HAP-1 (cell line): ENCODE measurements around the gene ERGIC3.

Experiments
- DNase-seq, 2 experiments: peaks; one replicate each; pipeline ENCODE4 v3.0.0-alpha.2; 2016 to 2020; ENCODE audit warnings: low spot score in 2 of 2
- H3K27me3 ChIP-seq: fragments of 250-450 bp; sonication (Bioruptor Pico); 2 replicates; pipeline ENCODE4 v1.5.1; 2020; ENCODE audit warnings: low read depth, mild to moderate bottlenecking, moderate library complexity
- H3K36me3 ChIP-seq: fragments of 250-450 bp; sonication (Bioruptor Pico); replicated peaks from 2 replicates; pipeline ENCODE4 v1.5.1; 2020; ENCODE audit warnings: mild to moderate bottlenecking
- H3K4me1 ChIP-seq: fragments of 250-450 bp; sonication (Bioruptor Pico); 2 replicates; pipeline ENCODE4 v1.5.1; 2020; ENCODE audit warnings: mild to moderate bottlenecking
- H3K4me3 ChIP-seq: fragments of 250-450 bp; sonication (Bioruptor Pico); 2 replicates; pipeline ENCODE4 v1.5.1; 2020; ENCODE audit warnings: mild to moderate bottlenecking, moderate library complexity
- H3K9me3 ChIP-seq: fragments of 250-450 bp; sonication (Bioruptor Pico); 2 replicates; pipeline ENCODE4 v1.5.1; 2020; ENCODE audit warnings: mild to moderate bottlenecking, moderate library complexity
- in situ Hi-C: fragments of 300-500 bp; cut with MboI; formaldehyde crosslinking; loops from 3 replicates; pipeline ENCODE4 v1.14.3; 2020; ENCODE audit warnings: low sequenced_read_pairs, inconsistent platforms, mixed read lengths

The ERGIC3 gene

GRCh38 chr20:35600176-35600992 lies 58.5 kb downstream of the ERGIC3 start:
- no peaks in the 10 kb centered on the region for H3K36me3 ChIP-seq
- in situ Hi-C loops, result no loop called here

GRCh38 chr20:35600993-35601973 lies 59.4 kb downstream of the ERGIC3 start:
- Histone ChIP-seq H3K27me3 (no peaks in the 10 kb centered on the region), H3K4me1 (peaks cover 9% of the 10 kb centered on the region), H3K9me3 (no peaks in the 10 kb centered on the region), H3K36me3 (no peaks in the 10 kb centered on the region), H3K4me3 (no peak overlapping the region)
- DNase-seq, result peak; percentile 51 to 71
- in situ Hi-C loops, result no loop called here

More at GRCh38 chr20:35600176-35600992, 58.5 kb downstream of the ERGIC3 start:
- Histone ChIP-seq H3K9me3 (no peaks in the 10 kb centered on the region), H3K4me3 (no peak overlapping the region), H3K4me1 (peaks cover 9% of the 10 kb centered on the region), H3K27me3 (no peaks in the 10 kb centered on the region)
- no peak for DNase-seq

GRCh38 chr20:35601990-35602389 lies 60.1 kb downstream of the ERGIC3 start:
- Histone ChIP-seq H3K4me3 (no peak overlapping the region), H3K27me3 (no peaks in the 10 kb centered on the region), H3K36me3 (no peaks in the 10 kb centered on the region), H3K9me3 (no peaks in the 10 kb centered on the region), H3K4me1 (peaks cover 9% of the 10 kb centered on the region)
- no peak for DNase-seq
- in situ Hi-C loops, result no loop called here

GRCh38 chr20:35602851-35603495 lies 61.1 kb downstream of the ERGIC3 start:
- Histone ChIP-seq H3K27me3 (no peaks in the 10 kb centered on the region), H3K4me3 (no peak overlapping the region), H3K36me3 (no peaks in the 10 kb centered on the region), H3K9me3 (no peaks in the 10 kb centered on the region), H3K4me1 (peaks cover 3% of the 10 kb centered on the region; the same call in 1 of the 2 replicates)
- in situ Hi-C loops, result no loop called here
- DNase-seq, result no peak

GRCh38 chr20:35603695-35604448 lies 62.0 kb downstream of the ERGIC3 start:
- no peak for DNase-seq
- no peaks in the 10 kb centered on the region for H3K36me3 ChIP-seq
- H3K4me3 ChIP-seq, result no peak overlapping the region
- in situ Hi-C loops, result no loop called here
- peaks cover 3% of the 10 kb centered on the region; the same call in 1 of the 2 replicates for H3K4me1 ChIP-seq
- no peaks in the 10 kb centered on the region for H3K9me3 ChIP-seq
- no peaks in the 10 kb centered on the region for H3K27me3 ChIP-seq

- Histone ChIP-seq H3K9me3 (no peaks in the 10 kb centered on the region), H3K4me1 (peaks cover 3% of the 10 kb centered on the region; the same call in 1 of the 2 replicates), H3K4me3 (no peak overlapping the region), H3K36me3 (no peaks in the 10 kb centered on the region), H3K27me3 (no peaks in the 10 kb centered on the region)
- in situ Hi-C loops, result no loop called here
- peak in 1 of 2 experiments; percentile 44 for DNase-seq
These were observed 62.5 kb downstream of the ERGIC3 start for GRCh38 chr20:35604449-35604747.

GRCh38 chr20:35606127-35606526 lies 64.2 kb downstream of the ERGIC3 start:
- Histone ChIP-seq H3K4me1 (peaks cover 3% of the 10 kb centered on the region; the same call in 1 of the 2 replicates), H3K27me3 (no peaks in the 10 kb centered on the region), H3K36me3 (no peaks in the 10 kb centered on the region), H3K4me3 (no peak overlapping the region), H3K9me3 (no peaks in the 10 kb centered on the region)
- no peak for DNase-seq
- in situ Hi-C loops, result no loop called here
